B cell (primary cell): Measurements from ENCODE around the gene CCDC175. TPM values are rescaled to one million over a fixed set of nuclear protein-coding genes. Genes with fewer than 3 reads are reported as not detected.

ENCODE experiments used
- ATAC-seq: fragments of 200-7000 bp; cut with Tn5 transposase; one replicate; pipeline ENCODE4 v1.10.0; 2021; ENCODE audit warnings: low read depth, mild to moderate bottlenecking, moderate number of reproducible peaks, moderate library complexity
- CTCF ChIA-PET: fragments of 350-600 bp; sonication (Branson Sonifier 250); formaldehyde crosslinking; loops from one replicate; lab custom pipeline; 2021; ENCODE audit warnings: antibody characterized with exemption, inconsistent platforms; lab: Charles Lee
- POLR2A ChIA-PET: fragments of 350-600 bp; sonication (Branson Sonifier 250); formaldehyde crosslinking; loops from one replicate; lab custom pipeline; 2021; ENCODE audit warnings: antibody characterized with exemption; lab: Charles Lee
- DNase-seq: peaks from one replicate; pipeline ENCODE4 v3.0.0; 2013
- H2AFZ ChIP-seq: 2 replicates; pipeline ENCODE4 v1.6.1; 2012; ENCODE audit warnings: mild to moderate bottlenecking, low read depth, low read length; ENCODE audit not compliant: insufficient read depth, poor library complexity, severe bottlenecking
- H3K27ac ChIP-seq, 2 donors: 1 replicate in 1 of 2; 2 replicates in 1 of 2; pipeline ENCODE4 v1.5.1; 2012 to 2013; ENCODE audit warnings: low read length in 2 of 2, mild to moderate bottlenecking in 2 of 2, moderate library complexity in 1 of 2
- H3K27me3 ChIP-seq, 4 experiments: fragments of 200-600 bp in 1 of 4; sonication (generic) in 1 of 4; replicated peaks in 1 of 4; 1 replicate in 2 of 4; 2 replicates in 2 of 4; pipeline versions ENCODE4 v1.6.1 to v1.7.0; 2013 to 2016; ENCODE audit warnings: low read length in 3 of 4, mild to moderate bottlenecking in 2 of 4, mixed read lengths in 1 of 4, moderate library complexity in 1 of 4; ENCODE audit not compliant: insufficient read depth in 4 of 4, control insufficient read depth in 3 of 4; ENCODE audit errors: control extremely low read depth in 1 of 4
- H3K36me3 ChIP-seq, 2 experiments: replicated peaks in 1 of 2; 1 replicate in 1 of 2; 2 replicates in 1 of 2; pipeline versions ENCODE4 v1.6.1 to v1.7.1; 2013; ENCODE audit warnings: low read length in 1 of 2; ENCODE audit not compliant: insufficient read depth in 2 of 2, control insufficient read depth in 1 of 2; ENCODE audit errors: control extremely low read depth in 1 of 2, extremely low read depth in 1 of 2
- H3K4me1 ChIP-seq, 2 donors: fragments of 200-600 bp in 1 of 2; sonication (generic) in 1 of 2; 1 replicate in 1 of 2; 2 replicates in 1 of 2; pipeline versions ENCODE4 v1.5.1 to v1.6.1; 2013 to 2017; ENCODE audit warnings: low read length in 2 of 2; ENCODE audit not compliant: control insufficient read depth in 2 of 2, insufficient read depth in 2 of 2
- H3K4me2 ChIP-seq: replicated peaks from 2 replicates; pipeline ENCODE3; 2012; ENCODE audit warnings: mild to moderate bottlenecking, low read depth, low read length; ENCODE audit not compliant: poor library complexity, severe bottlenecking
- H3K4me3 ChIP-seq, 5 experiments: fragments of 200-600 bp in 1 of 5; sonication (generic) in 1 of 5; 1 replicate in 3 of 5; 2 replicates in 2 of 5; pipeline versions ENCODE4 v1.5.1 to v1.7.0; 2011 to 2016; ENCODE audit warnings: low read length in 4 of 5, mild to moderate bottlenecking in 4 of 5, low read depth in 2 of 5, control low read depth in 1 of 5, moderate library complexity in 1 of 5; ENCODE audit not compliant: insufficient read depth in 1 of 5; ENCODE audit errors: control extremely low read depth in 1 of 5, extremely low read depth in 1 of 5
- H3K79me2 ChIP-seq: fragments of 200-600 bp; sonication (generic); one replicate; pipeline ENCODE4 v1.6.0; 2016; ENCODE audit warnings: low read length; ENCODE audit not compliant: control insufficient read depth, insufficient read depth
- H3K9ac ChIP-seq: fragments of 200-600 bp; sonication (generic); 2 replicates; pipeline ENCODE4 v1.6.1; 2017; ENCODE audit warnings: mild to moderate bottlenecking, low read length, moderate library complexity
- H3K9me3 ChIP-seq, 3 donors: one replicate each; pipeline versions ENCODE4 v1.6.1 to v1.7.1; 2013; ENCODE audit warnings: low read length in 2 of 3; ENCODE audit not compliant: control insufficient read depth in 2 of 3, insufficient read depth in 1 of 3; ENCODE audit errors: control extremely low read depth in 1 of 3
- H4K20me1 ChIP-seq: 2 replicates; pipeline ENCODE4 v1.6.0; 2012; ENCODE audit warnings: mild to moderate bottlenecking, low read length; ENCODE audit not compliant: insufficient read depth, control insufficient read depth, poor library complexity, severe bottlenecking
- H3K27ac Mint-ChIP-seq: one replicate; pipeline ENCODE4 v1.8.0; 2021; ENCODE audit warnings: mixed read lengths
- H3K27me3 Mint-ChIP-seq: one replicate; pipeline ENCODE4 v1.8.0; 2021; ENCODE audit warnings: mixed read lengths
- H3K4me1 Mint-ChIP-seq: one replicate; pipeline ENCODE4 v1.8.0; 2021; ENCODE audit warnings: mixed read lengths
- H3K4me3 Mint-ChIP-seq: one replicate; pipeline ENCODE4 v1.8.0; 2021; ENCODE audit warnings: mixed read lengths
- H3K9me3 Mint-ChIP-seq: one replicate; pipeline ENCODE4 v1.8.0; 2022; ENCODE audit warnings: mixed read lengths; ENCODE audit not compliant: insufficient read depth
- CTCF ChIP-seq: fragments of 200-600 bp; IDR thresholded peaks from one replicate; pipeline ENCODE4 v1.8.0; 2022; ENCODE audit warnings: antibody characterized with exemption, mild to moderate bottlenecking
- EZH2 ChIP-seq: IDR thresholded peaks from 2 replicates; pipeline ENCODE4 v1.6.1; 2012; ENCODE audit warnings: borderline replicate concordance, low read depth, mild to moderate bottlenecking, moderate library complexity, low read length; ENCODE audit not compliant: insufficient read depth, poor library complexity, severe bottlenecking
- WGBS: methylation state at CpG from one replicate; pipeline ENCODE4 v1.1.5; 2013; ENCODE audit warnings: missing lambda C conversion rate; ENCODE audit not compliant: insufficient coverage; 5-methylcytosine and 5-hydroxymethylcytosine counted together
- intact Hi-C: fragments of 100-400 bp; cut with micrococcal nuclease; formaldehyde crosslinking; loops from one replicate; pipeline ENCODE4 v1.10.0; 2022
- polyA plus RNA-seq: library from polyadenylated mRNA; depleted of rRNA; stranded (reverse); fragments of >200 nt; gene quantifications from 2 replicates; pipeline ENCODE4 v1.2.3, GENCODE V29; 2012
- total RNA-seq, 2 donors: library from RNA; stranded (reverse); fragments of 120-200 nt in 1 of 2; gene quantifications; 1 replicate in 1 of 2; 2 replicates in 1 of 2; pipeline versions ENCODE4 v1.2.3 to v1.2.4, GENCODE V29; 2013 to 2022

CCDC175 gene
- total and polyA plus RNA-seq, 2 donors (not counting 1 experiment from before 2014, with no cell fraction given), result not detected

GRCh38 chr14:59543873-59544272 is 32.7 kb downstream of the CCDC175 start:
- no peaks in the 10 kb centered on the region for H3K79me2 ChIP-seq
- no peaks in the 10 kb centered on the region for H3K9me3 ChIP-seq
- ATAC-seq (no peak), DNase-seq (no peak)
- no peak overlapping the region for H3K9ac ChIP-seq
- Mint-ChIP-seq H3K27me3 (peaks cover 3% of the 10 kb centered on the region), H3K4me1 (peaks cover 2% of the 10 kb centered on the region), H3K27ac (no peak overlapping the region), H3K4me3 (no peak overlapping the region), H3K9me3 (no peaks in the 10 kb centered on the region)
- POLR2A ChIA-PET, result no interaction called here
- H3K36me3 ChIP-seq, result no peaks in the 10 kb centered on the region
- no peak overlapping the region for H3K4me3 ChIP-seq
- H3K4me1 ChIP-seq, result no peaks in the 10 kb centered on the region
- H3K4me2 ChIP-seq, result no peak overlapping the region
- TF ChIP-seq CTCF (no peak), EZH2 (no peak)
- 96% methylated on average over 5 of the region's 7 CpGs for WGBS
- H4K20me1 ChIP-seq, result no peaks in the 10 kb centered on the region
- no peak overlapping the region for H3K27ac ChIP-seq
- intact Hi-C loops, result no loop called here
- H2AFZ ChIP-seq, result no peak overlapping the region
- no peaks in the 10 kb centered on the region for H3K27me3 ChIP-seq
- CTCF ChIA-PET, result no interaction called here

- WGBS, result no CpG with 5 or more reads among the region's 2 CpGs
- Histone ChIP-seq H3K27ac (no peak overlapping the region), H3K4me1 (no peaks in the 10 kb centered on the region), H3K9ac (no peak overlapping the region), H4K20me1 (no peaks in the 10 kb centered on the region), H3K36me3 (no peaks in the 10 kb centered on the region), H3K79me2 (no peaks in the 10 kb centered on the region), H3K9me3 (no peaks in the 10 kb centered on the region), H3K4me3 (no peak overlapping the region), H2AFZ (no peak overlapping the region), H3K27me3 (no peaks in the 10 kb centered on the region), H3K4me2 (no peak overlapping the region)
- Mint-ChIP-seq H3K4me1 (peaks cover 9% of the 10 kb centered on the region), H3K4me3 (no peak overlapping the region), H3K27me3 (no peaks in the 10 kb centered on the region), H3K9me3 (no peaks in the 10 kb centered on the region), H3K27ac (no peak overlapping the region)
- DNase-seq (no peak), ATAC-seq (no peak)
- ChIA-PET CTCF (no interaction called here), POLR2A (no interaction called here)
- intact Hi-C loops, result no loop called here
- TF ChIP-seq CTCF (no peak), EZH2 (no peak)
These were observed 34.9 kb downstream of the CCDC175 start for GRCh38 chr14:59541731-59542130.
